HG03469 (cell line): ENCODE results near the gene CDH3.
"Not testable (repeated sequence)": the region's sequence is repeated elsewhere in the genome, so short reads cannot be mapped to it uniquely, and the experiment has no call there.

Experiments
- ATAC-seq: cut with Tn5 transposase; IDR thresholded peaks from one replicate; pipeline ENCODE4 v1.9.1; 2021; ENCODE audit warnings: mild to moderate bottlenecking, moderate library complexity, moderate number of reproducible peaks; ENCODE audit not compliant: unreplicated experiment

CDH3 gene

DNA sequence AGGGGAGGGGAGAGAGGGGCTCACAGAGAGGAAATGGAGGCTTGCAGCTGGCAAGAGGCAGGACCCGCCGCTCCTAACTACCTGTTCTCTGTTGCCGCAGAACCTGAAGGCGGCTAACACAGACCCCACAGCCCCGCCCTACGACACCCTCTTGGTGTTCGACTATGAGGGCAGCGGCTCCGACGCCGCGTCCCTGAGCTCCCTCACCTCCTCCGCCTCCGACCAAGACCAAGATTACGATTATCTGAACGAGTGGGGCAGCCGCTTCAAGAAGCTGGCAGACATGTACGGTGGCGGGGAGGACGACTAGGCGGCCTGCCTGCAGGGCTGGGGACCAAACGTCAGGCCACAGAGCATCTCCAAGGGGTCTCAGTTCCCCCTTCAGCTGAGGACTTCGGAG, 53.0 kb downstream of the CDH3 start:
- ATAC-seq = no peak

DNA sequence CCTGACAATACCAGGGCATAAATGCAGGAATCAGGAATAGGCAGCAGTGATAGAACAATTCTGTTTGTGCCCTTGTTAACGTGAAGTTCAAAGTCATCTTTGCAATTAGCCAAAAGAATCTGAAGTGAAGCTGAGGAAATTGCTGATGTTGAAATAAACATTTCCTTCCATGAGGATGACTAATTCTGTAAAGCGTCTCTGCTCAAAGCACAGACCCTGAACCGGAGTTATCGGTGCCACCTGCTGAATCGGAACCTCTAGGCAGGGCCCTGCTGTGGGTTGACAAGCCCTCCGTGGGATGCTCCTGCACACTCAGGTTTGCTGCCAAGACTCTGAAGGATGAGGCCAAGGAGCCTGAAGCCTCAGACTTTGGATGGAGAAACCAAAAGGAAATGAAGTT, 55.0 kb downstream of the CDH3 start:
- ATAC-seq = no peak

DNA sequence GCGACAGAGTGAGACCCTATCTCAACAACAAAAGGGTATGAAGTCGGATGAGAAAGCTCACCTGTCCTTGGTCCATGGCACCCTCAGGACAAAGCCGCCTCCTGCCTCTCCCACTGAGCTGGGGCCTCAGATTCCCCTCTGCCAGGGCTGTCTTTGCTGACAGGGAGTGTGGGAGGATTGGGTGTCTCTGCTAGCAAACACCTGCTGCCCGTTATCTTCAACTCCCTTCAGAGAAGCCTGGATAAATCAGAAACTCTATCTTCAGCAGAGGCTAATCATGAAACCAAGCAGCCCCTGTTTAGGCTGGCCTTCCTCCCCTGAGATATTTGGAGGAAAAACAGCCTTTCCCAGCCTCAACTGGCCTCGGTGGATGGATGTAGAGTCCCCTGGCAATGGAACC, 55.7 kb downstream of the CDH3 start:
- no peak for ATAC-seq

DNA sequence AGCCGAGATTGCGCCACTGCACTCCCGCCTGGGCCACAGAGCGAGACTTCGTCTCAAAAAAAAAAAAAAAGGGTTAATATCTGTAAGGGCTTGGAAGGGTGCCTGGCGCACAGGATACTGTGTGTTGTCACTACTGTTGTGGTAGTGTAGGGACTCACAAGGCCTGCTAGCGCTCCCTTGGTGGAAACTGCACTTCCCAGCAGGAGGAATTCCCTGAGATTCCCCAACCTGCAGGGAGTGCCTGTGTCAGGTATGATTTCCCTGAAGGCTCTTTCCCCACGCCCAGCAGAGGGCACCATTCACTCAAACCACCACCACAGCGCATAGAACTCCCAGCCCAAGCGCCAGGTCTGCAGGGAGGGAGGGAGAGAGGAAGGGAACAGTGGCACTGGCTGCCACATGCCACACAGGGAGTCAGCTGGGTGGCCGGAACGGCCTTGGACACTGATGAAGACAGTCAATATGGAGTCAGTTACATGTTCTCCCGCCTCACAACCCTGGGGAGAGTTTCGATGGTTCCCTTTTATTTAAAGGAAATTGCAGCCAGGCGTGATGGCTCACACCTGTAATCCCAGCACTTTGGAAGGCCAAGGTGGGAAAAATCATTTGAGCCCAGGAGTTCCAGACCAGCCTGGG, 59.2 kb downstream of the CDH3 start:
- ATAC-seq = no peak

DNA sequence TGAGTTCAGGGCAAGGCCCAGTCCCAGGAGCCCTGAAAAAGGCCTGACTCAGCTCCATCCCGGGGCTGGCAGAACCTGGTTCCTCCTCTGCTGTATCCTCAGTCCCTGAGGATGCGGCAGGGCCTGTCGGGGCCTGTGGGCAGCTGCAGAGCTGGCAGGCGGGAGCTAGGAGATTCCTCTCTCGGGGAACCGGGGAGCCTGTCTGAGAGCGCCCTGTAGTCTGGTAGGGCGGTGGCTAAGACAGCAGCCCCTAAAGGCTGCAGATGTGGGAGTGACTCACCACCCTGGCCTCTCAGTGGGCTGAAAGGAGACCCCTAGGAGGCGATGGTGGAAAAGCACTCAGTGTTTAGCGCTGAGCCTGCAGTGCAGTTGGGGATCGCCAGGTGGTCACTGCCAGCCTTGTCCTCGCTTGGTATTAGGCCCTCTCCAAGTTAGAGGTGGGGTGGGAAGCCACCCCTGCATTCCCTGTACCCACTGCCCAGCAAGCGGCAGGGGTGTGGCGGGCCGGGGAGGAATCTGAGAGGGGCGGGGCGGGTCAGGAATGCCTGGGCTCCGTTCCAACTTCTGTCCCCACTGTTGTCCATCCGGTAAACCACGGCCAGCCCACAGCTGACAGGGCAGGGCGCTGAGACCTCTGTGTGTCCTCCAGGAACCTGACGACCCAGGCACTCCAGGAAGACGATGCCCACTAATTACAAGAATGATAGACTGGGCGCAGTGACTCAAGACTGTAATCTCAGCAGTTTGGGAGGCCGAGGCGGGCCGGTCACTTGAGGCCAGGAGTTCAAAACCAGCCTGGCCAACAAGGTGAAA, 62.4 kb downstream of the CDH3 start:
- no peak for ATAC-seq

DNA sequence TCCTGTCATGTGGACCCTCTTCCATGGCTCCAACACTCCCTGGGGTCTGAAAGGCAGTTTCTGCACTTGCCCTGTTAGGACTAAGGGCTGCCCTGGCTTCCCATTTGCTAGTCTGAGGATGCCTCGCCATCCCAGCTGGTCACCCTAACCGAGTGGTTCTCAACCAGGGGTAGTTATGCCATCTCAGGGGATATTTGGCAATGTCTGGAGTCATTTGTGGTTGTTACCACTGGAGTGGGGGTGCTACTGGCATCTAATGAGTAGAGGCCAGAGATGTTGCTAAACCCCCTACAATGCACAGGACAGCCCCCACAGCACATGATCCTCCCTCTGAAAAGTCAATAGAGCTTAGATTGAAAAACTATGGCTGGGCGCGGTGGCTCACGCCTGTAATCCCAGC, 65.1 kb downstream of the CDH3 start:
- no peak for ATAC-seq

DNA sequence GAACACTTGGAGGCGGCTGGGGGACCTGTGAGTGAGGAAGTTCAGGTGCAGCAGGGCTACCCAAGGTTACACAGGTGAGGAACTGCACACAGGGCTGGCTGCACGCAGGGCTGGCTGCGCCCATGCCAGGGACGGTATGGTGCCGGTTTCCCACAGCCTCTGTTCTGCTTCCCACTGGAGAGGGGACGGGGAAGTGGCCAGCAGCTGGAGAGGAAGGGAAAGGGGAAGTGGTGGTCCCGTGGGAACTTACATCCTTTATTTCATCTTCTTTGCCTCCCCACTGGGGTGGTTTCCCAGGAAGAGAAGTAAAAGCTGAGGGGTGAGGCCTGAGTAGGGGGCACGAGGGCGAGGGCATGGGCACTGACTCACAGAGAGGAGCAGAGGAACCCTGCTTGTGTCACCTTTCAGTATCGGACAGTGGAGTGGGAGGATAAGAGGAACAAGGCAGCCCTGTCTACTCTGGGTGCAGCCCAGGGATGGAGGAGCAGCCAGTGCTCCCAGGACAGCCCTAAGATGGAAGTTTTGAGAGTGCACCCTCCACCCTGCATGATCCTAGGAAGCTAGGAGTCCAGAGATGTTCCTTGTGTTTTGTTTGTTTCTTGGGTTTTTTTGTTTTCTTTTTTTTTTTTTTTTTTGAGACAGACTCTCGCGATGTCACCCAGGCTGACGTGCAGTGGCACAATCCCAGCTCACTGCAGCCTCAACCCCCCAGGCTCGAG, 66.5 kb downstream of the CDH3 start:
- no peak for ATAC-seq

DNA sequence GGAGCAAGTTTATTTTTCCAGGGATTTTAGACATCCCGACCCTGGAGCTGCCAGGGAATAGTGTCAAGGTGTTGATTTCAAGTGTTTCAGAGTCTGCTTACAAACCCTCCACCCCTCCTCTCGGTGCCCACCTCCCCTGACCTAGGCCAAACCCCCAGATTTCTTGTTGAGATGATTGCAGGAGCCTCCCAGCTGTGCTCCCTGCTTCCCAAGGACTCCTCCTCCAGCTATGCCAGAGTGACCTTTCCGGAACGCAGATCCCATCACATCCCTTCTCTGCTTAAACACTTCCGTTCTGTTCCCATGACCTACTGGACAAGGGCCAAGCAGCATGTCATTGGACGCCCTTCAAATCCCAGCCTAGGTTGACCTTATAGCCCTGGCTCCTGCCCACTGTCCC, 68.3 kb downstream of the CDH3 start:
- no peak for ATAC-seq

DNA sequence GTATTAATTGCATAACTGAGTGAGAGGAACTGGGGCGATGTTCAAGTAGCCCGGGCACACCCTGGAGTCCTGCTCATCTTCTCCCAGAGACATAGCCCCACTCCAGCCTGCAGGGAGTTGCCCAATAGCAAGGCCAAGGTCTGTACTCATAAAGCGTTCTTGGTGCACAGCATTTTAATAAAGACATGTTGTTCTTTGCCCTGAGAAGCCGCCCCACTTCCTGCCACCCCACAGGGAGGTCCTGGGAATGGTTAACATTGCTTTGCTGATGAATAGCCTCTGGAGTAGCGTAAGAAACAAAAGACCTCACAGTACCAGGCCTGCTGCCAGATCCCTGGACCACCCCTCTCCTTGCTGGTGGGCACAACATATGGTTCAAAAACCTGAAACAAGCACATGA, 70.4 kb downstream of the CDH3 start:
- ATAC-seq = no peak

DNA sequence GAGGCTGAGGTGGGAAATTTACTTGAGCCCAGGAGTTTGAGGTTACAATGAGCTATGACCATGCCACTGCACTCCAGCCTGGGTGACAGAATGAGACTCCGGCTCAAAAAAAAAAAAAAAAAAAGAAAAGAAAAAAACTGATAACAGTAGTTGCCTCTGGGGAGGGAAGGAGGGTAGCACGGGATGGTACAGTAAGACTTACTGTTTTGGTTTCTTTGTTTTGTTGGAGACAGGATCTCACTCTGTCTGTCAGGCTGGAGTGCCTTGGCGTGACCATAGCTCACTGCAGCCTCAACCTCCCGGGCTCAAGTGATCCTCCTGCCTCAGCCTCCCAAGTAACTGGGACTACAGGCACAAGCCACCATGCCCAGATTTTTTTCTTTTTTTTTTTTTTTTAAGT, 71.4 kb downstream of the CDH3 start:
- not testable (repeated sequence) for ATAC-seq

DNA sequence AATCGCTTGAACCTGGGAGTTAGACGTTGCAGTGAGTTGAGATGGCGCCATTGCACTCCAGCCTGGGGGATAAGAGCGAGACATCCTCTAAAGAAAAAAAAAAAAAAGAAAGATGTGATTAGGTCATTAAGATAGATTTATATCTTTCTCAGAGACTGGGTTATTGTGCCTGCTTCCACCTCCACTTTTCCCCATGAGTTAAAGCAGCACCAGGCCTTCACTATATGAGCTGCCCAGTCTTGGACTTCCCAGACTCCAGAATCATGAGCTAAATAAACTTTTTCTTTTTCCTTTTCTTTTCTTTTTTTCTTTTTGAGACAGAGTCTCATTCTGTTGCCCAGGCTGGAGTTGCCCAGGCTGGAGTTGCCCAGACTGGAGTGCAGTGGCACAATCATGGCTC, 72.6 kb downstream of the CDH3 start:
- no peak for ATAC-seq

DNA sequence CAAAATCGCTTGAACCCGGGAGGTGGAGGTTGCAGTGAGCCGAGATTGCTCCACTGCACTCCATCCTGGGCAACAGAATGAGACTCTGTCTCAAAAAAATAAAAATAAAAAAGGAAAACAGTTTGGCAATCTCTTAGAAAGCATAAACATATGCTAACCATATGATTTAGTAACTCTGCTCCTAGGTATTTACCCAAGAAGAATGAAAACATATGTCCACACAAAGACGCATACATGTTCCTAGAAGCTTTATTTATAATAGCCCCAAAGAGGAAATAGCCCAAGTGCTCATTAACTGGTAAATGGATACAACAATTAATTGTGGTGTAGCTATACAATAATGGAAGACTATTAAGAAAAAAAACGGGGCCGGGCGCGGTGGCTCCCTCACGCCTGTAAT, 73.5 kb downstream of the CDH3 start:
- no peak for ATAC-seq

DNA sequence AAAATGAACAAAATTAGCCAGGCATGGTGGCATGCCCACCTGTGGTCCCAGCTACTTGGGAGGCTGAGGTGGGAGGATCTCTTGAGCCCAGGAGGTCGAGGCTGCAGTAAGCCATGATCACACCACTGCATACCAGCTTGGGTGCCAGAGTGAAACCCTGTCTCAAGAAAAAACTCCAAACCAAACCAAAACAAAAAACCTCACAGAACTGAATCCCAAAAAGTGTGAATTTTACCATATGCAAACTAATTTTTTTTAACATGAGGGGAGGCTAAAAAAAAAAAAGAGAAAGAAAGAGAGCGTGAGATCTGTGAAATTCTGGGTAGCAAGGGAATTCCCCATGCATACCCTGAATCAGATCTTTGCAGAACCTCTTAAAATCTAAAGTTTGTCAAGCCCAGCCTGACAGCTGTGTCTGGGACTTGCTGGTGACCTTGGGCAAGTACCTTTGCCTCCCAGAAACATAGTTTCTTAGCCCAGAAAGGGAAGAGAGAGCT, 74.9 kb downstream of the CDH3 start:
- ATAC-seq = peak; percentile 56

DNA sequence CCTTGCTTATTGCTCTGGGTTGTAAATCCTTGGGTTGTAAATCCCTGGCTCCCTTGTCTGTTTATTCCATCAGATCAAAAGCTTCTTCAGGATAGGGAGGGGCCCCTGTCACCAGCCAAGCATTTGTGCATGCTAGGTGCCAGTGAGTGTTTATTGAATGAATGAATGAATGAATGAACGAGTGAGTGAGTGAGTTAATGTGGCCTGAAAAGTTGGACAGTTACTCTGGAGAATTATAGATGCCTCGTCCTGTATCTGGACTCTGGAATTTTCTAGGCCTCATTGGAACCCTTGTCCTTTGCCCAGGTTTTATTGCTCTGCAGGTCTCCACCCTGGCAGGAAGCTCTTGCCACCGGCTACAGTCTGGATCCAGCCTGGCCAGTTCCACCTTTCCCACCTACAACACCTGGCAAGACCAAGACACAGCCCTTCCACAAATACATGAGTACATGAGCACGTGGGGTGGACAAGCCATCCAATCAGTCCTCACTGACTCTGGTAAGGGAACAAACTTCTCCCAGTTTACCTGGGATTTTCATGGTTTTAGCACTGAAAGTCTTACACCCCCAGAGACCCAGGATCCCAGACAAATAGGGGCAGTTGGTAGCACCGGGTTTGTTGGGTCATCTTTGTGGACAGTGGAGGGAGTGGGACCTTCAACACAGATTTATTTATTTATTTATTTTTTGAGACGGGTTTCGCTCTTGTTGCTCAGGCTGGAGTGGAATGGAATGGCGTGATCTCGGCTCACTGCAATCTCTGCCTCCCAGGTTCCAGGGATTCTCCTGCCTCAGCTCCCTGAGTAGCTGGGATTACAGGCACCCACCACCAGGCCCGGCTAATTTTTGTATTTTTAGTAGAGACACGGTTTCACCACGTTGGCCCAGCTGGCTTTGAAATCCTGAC, 77.3 kb downstream of the CDH3 start:
- no peak for ATAC-seq

DNA sequence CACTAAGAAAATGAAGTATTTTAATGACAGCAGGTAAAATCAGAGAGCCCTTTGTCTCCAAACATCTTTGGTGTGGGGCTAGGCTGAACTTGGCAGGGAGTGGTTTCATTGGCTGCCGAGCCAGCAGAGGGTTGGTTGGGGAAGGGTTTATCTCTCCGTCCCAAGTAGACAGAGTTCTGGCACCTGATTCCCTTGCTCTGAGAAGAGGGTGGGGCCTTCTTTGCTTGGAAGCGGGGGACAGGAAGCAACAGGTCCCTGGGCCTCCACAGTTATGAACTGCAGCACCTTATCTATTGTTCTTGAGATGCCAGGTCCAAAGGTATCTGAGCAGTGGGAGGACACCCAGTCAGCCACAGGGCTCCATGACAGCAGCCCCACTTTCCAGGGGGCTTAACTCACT, 79.7 kb downstream of the CDH3 start:
- no peak for ATAC-seq

DNA sequence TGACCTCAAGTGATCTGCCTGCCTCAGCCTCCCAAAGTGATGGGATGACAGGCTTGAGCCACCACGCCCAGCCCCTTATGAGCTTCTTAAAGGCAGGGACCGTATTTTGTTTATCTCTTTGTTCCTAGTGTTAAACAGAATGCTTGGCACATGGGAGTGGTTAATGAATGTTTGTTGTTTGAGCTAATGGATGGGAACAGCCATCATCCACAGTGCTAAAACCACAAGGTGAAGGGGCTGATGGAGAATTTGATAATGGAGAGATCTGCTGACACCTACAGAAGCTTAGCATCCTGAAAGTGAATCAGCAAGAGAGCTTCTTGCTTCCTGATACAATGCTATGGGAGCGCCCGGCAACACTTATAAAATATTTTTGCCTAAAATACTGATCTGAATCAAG, 83.4 kb downstream of the CDH3 start:
- ATAC-seq = no peak

DNA sequence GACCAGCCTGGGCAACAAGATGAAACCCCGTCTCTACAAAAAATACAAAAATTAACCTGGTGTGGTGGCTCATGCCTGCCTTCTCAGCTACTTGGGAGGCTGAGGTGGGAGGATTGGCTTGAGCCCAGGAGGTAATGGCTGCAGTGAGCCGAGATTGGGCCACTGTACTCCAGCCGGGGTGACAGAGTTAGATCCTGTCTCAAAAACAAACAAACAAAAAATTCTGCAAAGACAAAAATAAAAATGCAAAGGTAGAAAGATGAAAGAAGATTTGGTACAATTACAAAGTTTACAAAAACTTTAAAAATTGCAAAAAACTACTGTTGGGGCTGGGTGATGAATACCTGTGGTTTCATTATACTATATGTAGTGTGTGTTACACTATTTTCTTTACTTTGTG, 86.5 kb downstream of the CDH3 start:
- no peak for ATAC-seq

DNA sequence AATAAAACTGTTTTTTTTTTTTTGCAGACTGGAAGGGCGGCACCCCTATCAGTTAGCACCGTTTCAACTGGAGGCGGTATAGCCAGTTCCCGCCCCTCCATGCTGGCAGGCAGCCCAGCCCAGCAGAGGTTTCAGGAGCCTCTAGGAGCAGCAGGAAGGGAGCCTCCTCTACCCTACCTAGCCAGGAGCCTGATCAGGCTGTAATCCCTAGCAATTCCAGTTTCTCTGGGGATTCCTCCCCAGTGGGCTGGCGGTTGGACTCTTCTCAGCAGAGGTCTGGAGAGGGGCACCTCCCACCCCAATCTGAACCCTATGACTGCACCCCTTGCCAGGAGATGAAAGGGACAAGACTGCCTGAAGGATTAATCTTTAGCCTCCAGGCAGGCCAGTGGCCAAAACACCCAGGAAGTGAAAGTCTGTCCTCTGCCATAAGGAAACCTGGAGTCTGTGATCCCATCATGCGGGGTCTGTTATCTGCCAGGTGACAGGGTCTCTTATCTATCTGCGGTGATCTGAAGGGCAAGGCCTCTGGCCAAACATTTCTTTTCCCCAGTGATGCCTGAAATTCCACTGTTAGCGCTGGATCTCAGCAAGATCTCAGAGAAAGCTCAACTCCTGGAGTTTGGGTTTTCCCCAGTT, 87.1 kb downstream of the CDH3 start:
- ATAC-seq = no peak

DNA sequence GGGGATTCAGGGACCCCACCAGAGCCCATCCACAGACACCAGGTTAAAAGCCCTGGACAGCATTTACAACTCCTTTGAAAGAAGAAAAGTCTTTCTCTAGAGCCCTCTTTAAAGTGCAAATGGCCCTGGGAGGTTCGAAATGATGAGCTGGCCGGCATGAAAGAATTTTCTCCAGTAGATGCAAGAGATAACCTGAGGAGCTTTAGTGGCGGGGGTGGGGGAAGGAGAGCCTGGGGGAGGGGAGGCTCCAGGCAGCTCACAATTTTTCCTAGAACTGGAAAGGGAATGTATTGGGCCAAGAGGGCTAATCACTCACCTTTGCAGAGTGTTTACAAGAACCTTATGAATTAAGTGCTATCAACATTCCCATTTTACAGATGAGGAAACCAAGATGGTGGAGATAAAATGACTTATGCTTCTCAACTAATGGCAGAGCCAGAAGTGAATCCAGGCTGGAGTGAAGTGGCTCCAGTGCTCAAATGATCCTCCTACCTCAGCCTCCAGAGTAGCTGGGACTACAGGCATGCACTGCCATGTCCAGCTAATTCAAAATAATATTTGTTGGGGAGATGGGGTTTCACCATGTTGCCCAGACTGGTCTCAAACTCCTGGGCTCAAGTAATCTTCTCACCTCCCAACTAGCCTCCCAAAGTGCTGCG, 87.8 kb downstream of the CDH3 start:
- no peak for ATAC-seq

DNA sequence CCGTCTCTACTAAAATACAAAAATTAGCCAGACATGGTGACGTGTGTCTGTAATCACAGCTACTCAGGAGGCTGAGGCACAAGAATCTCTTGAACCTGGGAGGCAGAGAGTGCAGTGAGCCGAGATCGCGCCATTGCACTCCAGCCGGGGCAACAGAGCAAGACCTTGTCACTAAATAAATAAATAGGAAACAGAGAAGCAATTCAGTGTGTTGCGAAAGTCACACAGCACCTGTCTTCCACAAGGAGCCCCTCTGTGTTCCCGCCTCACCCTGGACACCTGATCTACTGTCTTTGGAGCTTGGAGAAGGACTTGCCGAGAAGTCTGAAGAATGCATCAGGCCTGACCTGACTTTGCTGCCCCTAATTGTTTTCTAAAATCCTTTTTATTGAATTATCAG, 88.5 kb downstream of the CDH3 start:
- no peak for ATAC-seq
